Stimulated activated CD8-positive, alpha-beta memory T cell treated with anti-CD3 and anti-CD28 coated beads, Interleukin-7, amount 100 ng/mL, for 4 hours (primary cell): Measurements from ENCODE around the gene TESK2.
"Not testable (repeated sequence)": the region's sequence is repeated elsewhere in the genome, so short reads cannot be mapped to it uniquely, and the experiment has no call there.

Source experiments
- DNase-seq, 2 donors: peaks; one replicate each; pipeline ENCODE4 v3.0.0-alpha.2; 2020; ENCODE audit warnings: low read depth in 2 of 2

TESK2 gene

DNA sequence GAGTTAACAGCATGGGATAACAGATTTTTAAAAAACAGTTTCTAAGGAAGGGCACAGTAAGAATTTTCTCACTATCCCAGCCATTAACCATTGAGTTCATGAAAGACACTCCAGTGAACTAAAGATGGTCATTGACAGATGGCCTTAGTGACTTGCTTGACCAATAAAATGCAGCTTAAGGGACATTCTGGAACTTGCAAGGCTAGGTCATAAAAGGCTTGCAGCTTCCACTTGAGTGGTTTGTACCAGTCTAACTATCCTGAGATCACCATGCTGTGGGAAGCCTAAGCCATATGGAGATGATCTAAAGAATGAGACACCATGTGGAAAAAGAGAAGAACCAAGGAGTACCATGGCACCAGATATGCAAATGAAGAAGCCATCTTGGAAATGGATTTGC is 112.8 kb downstream of the TESK2 start:
- DNase-seq, result no peak

DNA sequence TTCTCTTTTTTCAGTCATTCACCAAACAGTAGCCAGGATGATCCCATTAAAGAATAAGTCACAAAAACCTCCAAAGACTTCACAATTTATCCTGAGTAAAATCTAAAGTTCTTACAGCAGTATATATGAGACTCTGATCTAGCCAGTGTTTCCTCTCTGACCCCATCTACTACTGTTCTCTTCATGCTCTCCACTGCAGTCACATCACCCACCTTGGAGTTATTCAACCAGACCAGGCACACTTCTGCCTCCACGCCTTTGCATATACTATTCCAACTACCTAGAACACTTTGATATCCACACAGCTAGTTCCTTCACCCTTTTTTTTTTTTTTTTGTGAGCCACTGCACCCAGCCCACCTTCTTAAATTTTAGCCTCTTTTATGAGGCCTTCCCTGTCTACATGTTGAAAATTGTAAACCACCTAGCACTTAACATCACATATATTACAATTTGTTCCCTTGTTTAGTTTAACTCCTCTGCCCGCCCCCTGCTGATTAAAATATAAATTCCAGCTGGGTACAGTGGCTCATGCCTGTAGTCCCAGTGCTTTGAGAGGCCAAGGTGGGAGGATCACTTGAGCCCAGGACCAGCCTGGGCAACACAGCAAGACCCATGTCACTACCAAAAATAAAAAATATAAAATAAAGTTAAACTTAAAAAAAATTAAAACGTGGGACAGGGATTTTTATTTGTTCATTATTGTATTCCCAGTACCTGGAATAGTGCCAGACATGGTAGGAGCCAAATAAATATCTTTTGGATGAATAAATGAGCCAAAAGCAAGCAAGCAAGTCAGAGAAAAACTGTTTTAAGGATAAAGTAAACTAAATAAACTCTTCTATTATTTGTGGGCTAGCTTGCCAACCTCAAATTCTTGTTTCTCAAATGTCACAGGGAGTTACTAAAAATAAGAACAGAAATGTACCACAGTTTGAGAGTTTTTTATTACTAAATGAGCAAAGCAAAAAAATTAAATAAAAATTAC is 115.6 kb downstream of the TESK2 start:
- DNase-seq, result no peak

DNA sequence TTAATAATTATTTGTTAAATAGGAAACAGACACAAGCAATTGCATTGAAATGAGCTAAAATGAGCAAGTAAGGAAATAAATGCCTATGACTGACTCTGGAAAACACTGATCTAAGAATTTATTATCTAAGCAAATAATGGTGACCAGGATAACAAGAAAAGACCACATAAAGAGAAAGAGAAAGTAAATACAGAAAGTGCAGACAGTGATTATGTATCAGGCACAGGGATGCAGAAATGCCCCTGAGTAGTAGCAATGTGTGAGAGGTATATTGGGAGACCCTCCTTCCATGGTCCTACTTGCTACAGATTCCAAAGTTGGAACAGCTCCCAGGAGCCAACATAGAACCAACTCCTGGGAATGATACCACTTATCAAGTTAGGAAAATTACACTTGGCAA is 117.4 kb downstream of the TESK2 start:
- no peak for DNase-seq

DNA sequence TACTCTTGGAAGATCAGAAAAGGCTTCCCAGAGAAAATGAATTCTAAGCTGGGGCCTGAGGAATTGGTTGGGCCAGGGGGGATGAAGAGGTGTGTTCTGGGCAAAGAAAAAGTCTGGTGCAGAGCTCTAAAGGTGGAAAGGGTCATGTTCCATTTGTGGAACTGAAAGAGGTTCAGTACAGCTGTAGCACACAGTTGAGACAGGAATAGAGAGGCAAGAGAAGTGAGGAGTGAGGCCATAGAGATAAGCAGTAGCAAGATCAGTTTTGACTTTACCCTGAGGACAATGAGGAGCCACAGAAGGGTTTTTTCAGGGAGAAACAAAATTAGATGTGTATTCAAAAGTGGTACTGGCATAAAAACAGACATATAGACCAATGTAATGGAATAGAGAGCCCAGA is 120.4 kb downstream of the TESK2 start:
- DNase-seq, result no peak

DNA sequence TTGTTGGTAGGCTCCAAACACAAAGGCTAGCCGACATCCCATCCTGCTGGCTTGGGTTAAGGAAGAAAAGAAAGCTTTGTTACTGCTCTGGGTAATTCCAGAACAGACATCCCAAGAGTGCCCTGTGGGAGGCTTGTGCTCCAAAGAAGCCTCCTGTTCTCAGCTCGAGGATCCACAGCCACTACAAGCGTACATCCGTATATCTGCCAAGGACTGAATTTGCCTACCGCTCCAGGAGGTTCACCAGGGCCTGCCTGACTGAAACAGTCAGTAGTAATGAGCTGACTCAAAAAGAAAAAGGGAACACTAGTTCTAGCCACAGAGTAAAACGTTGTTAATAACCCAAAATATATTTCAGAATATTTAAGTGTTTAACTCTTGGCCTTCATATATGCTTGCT is 125.9 kb downstream of the TESK2 start:
- DNase-seq, result no peak

DNA sequence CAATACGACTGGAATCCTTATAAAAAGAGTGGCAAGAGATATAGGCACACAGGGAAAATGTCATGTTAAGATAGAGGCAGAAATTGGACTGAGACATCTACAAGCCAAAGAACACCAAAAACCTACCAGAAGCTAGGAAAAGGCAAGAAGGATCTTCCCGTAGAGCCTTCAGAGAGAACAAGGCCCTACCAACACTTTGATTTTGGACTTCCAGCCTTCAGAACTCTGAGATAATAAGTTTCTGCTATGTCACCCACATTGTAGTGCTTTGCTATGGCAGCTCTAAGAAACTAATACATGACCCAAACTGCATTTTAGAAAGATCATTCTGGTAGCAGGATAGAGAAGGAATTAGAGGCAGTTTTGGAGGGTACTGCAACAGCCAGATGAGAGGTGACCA is 126.7 kb downstream of the TESK2 start:
- no peak for DNase-seq

DNA sequence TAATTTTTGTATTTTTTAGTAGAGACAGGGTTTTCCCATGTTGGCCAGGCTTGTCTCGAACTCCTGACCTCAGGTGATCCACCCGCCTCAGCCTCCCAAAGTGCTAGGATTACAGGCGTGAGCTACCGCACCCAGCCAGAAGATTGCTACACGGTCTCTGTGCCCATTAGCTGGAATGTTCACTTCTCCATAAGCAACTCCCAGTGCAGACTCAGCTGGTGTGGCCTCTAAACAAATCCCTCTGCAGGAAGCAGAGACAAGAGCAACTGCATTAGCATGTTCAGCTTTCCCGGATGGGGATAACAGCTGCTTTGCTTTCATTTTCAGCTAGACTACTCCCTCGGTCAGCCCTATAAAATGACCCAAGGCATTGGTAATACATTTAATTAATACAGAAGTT is 130.0 kb downstream of the TESK2 start:
- not testable (repeated sequence) for DNase-seq

DNA sequence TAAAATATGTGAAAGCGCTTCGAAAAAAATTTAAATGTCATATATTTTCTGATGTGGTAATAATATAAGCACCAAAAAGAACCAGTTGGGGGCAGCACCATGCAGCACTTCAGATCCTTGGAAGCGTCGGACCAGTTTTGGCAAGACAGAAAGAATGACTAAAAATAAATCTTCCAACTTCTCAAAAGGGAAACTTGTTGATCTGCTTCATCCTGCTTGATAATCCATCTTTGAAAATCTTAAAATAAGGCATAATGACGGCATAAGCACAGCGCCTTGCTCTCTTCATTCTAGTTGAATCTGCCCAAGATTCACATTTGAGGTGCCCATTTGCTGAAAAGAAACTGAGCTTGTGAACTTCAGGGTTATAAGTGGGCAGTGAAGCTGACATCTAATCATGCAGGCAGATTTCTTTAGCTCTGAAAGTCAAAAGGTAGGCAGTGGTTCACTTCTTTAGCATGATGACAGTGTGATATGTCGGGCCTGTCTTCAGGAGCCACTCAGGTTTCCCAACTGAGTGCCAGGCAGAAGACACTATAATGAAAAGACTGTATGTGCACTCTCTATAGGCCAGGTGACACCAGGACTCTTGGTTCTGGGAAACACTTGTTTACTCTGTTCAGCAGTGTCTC is 131.0 kb downstream of the TESK2 start:
- DNase-seq, result peak in 1 of 2 donors; percentile 17

DNA sequence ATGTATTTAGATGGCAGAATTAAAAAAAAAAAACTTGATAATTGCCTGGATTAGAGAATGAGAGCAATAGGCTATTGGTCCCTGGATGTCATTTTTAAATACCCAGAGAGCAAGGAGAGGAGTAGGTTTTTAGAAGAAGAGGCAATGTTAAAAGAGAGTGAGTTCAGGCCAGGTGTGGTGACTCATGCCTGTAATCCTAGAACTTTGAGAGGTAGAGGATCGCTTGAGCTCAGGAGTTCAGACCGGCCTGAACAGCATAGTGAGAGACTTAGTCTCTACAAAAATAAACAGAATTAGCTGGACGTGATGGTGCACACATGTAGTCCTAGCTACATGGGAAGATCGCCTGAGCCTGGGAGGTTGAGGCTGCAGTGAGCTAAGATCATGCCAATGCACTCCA is 134.8 kb downstream of the TESK2 start:
- no peak for DNase-seq

DNA sequence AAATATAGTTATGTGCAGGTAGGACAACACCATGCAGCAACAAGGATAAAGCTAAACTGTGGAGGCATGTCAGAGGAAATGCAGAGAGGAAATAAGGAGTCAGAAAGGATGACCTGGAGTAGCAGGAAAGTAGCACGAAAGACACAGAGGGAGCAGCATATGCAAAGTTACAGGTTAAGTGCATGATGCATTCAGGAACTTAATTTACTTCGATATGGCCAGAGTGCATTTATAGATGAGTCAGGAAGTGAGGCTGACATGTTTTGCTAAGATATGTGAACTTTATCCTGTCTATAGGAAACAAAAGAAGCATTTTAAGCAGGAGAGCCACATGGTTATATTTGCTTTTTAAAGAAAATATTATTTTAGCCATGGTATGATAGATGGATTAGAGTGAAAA is 135.3 kb downstream of the TESK2 start:
- no peak for DNase-seq

DNA sequence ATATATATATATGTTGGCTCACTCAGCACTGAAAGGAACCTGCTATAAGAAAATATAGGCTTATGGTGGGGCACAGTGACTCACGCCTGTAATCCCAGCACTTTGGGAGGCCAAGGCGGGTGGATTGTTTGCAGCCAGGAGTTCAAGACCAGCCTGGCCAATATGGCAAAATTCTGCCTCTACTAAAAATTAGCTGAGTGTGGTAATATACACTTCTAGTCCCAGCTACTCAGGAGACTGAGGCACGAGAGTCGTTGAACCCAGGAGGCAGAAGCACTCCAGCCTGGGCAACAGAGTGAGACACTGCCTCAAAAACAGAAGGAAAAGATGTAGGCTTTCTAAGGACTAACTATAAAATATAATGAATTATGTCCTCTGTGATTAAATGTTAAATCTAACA is 136.1 kb downstream of the TESK2 start:
- no peak for DNase-seq

DNA sequence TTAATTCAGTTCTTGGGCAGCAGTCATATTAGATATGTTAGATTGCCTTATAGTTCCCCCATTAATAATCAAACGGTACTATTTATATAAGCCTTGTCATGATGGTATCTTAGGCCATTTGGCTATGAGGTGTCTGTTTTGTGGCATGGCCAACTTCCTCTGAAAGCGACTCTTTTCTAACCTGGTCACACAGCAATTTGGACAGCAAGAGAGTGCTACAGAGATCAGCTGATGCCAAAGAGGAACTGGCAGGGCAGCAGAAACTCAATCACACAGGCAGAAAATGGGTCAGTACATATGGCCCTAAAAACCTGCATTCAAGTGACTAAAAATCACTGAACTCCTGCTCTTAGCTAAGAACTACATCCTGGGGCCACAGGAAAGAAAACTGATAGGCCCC is 137.3 kb downstream of the TESK2 start:
- DNase-seq, result no peak

DNA sequence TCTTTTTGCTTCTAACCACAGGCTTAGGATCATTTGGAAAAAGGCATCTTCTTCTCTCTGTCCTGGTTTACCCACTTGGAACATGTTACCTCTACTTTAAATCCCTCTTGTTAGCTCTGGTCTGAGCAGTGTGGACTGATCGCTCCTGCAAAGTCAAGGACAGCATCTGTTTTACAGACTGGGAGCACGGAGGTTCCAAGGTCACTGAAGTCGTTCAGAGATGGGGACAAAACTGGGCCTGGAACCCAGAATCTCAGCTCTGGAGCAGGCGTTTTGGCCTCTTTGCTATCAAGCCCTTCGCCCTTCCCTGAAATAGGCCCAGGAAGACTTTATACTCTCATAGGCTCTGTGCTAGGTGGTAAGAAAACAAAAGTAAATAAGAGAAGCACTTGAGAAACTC is 139.5 kb downstream of the TESK2 start:
- no peak for DNase-seq

DNA sequence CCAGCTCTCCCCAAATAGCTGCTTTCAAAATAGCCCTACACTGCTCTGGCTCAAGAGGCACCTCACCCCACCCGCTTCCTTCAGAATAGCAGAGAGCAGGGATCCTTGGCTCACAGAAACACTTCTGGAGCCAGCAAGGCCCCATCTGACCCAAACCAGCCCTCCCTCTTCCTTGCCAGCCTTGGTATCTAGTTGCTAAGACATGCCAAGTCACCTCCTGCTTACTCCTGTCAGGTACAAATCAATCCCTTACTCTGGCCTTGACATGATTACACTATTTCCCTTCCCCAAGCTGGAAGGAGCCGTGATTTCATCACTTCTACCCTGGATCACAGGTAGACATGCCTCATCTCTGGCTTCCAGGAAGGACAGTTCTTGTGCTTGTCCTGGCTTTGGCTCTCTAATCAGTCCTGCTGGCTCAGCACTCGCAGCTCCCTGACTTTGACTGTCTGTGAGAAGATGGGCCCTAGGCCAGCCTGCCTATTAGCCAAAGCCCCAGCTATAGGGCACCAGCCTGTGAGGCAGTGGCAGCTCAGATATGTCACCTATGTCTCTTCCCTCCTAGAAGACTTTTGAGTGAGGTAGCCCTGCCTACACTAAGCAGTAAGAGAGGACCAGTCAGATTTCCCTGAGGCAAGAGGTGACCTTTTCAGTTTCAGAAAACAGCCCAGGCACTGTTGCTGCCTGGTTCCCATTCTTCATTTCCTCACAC is 141.8 kb downstream of the TESK2 start:
- DNase-seq, result no peak

DNA sequence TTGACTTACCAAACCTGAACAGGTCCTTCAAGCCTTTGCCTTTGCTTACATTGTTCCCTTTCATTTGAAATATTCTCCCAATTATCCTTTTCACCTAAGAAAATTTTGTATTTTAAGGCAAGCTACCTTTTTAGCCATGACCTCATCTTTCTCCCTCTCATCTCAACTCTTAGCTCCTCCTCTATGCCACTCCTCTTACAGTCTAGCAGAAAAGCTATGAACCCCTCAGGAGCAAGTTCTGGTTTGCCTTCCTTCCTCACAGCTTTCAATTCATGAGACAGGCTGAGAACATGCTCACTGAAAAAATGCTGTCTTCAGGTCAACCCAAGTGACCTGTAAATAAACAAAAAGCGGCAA is 142.4 kb downstream of the TESK2 start:
- DNase-seq, result no peak

DNA sequence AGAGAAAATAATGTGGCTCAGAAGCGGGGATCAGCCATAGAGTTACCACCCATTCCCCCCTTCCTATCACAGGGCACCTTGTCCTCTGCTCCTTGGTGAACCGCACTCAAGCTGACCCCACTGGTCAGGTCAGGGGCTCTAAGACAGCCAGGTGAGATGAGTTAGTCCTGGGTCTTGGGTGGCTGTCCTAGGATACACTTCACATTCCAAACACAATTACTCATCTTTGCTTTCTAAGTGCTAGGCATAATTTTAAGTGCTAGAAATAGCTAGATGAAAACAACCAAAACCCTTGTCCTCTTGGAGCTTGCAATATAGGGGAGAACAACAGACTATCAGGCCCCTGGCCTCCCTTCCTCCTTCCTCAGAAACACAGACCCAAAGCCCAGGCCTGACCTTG is 142.9 kb downstream of the TESK2 start:
- no peak for DNase-seq

DNA sequence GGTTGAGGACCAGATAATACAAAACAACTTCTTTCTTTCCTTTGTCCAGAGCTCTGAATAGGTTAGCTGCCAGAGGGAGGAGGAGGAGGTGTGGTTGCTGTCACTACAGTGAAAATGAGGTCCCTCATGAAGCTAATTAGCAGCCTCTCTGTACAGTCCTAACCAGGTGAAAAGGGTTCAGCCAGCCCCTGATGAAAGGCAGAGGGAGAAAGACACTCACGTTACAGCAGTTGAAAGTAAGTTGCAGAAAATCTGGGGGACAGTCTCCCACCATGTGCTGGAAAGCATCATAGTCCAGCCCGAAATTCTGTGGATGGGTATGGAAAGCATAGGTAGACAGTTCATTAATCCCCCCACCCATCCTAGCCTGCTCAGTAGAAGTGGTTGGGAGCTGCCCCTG is 144.5 kb downstream of the TESK2 start:
- DNase-seq, result no peak

DNA sequence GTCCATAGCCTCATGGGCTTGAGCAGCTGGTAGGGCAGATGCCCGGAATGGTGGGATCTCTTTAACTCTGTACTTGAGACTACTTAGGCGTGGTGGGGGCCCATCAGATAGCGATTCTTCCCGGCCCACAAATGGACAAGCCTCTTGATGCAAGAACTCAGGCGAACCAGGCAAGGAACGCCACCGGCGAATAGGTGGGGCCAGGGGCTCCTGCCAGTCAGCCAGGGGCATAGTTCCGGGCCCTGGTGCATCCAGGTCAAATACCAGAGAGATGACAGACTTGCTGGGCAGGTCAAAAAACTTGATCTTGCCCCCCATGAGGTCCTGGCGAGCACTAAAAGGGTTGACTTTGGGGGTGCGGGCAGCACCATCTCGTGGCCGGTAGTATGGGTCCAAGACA is 145.9 kb downstream of the TESK2 start:
- no peak for DNase-seq

DNA sequence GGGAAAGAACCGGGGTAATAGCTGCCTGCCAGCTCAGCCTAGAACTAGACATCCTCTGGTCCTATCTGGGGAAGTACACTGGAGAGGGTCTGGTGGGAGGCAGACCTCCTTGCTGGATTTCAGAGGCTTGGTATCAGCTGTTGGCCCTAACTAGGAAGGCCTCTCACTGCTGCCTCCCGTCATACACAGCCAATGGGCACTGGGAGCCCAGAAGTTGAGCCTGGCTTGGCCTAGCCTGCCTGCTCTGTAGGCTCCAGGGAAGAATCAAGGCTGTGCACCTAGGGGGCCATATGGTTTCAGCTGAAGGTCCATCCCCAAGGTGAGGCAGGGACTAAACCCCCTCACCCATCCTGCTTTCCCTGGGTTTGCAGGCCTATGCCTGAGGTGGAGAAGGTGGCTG is 146.5 kb downstream of the TESK2 start:
- no peak for DNase-seq

DNA sequence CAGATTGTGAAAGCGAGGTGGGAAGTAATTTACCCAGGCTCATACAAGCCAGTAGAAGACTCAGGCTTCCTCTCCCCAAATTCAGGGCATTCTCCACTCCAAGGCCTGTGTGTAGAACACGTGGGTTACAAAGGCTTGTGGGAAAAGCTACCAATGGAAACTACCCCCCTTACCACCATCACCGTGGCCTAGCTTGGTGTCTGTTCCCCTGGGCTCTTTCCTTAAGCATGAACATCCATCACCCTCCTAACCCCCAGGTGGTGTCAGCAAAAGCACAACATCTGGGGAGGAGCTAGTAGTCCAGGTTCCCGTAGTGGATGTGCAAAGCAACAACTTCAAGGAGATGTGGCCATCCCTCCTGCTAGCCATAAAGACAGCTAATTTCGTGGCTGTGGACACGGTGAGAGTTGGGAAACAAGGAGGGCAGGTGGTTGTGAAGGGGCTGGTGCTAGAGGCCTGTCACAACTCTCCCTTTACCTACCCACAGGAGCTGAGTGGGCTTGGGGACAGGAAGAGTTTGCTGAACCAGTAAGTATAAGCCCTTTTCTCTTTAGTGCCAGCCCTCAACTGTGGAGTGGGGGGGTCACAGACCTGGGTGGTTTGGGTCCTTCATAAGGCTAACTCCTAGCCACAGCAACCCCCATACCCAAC is 150.0 kb downstream of the TESK2 start:
- DNase-seq, result no peak

DNA sequence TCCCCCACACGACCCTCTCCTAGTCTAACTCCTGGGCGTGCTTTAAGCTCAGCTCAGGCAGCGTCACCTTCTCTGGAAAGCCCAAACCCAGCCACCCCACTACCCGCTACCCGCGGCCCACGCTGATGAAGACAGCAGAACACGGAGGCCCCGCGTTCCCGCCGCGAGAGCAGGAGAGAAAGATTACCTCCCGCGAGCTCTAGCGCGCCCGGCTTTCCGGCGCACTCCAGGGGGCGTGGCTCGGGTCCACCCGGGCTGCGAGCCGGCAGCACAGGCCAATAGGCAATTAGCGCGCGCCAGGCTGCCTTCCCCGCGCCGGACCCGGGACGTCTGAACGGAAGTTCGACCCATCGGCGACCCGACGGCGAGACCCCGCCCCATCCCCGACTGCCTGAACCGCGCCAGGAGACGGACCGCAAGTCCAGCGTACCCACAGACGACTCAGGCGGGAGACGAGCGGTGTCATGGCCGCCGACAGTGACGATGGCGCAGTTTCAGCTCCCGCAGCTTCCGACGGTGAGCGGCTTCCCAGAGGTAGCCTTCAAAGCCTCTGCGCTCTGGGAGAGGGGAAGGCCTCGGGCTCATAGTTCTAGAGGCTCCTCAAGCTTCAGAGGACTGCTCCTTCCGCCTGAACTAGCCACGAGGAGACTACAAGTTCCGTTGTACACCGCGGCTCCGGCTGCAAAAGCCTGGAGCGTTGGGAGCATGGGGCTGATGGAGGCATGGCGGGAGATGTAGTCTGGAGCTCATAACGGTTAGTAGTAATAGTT is 151.0 kb downstream of the TESK2 start, which contains the start of the genes MUTYH and TOE1:
TSS of gene MUTYH (minus strand) at position 652 of the 770 bp plus-strand sequence. CDS start 5,935 bp downstream, outside the sequence.
TSS of gene TOE1 (plus strand) at position 382 of the 770 bp plus-strand sequence. CDS start at position 465, 83 bp downstream.
- peak; percentile 85 to 91 for DNase-seq
